ENCODE data around the gene ANKRD30B. TPM values are rescaled to one million over a fixed set of nuclear protein-coding genes. Genes with fewer than 3 reads are reported as not detected.
A peak's percentile ranks its signal among the peaks of the same experiment; 100 is the strongest.
"Not testable (repeated sequence)": the region's sequence is repeated elsewhere in the genome, so short reads cannot be mapped to it uniquely, and the experiment has no call there.

Gene ANKRD30B
- total RNA-seq, 1 donor: 6.9 TPM

DNA sequence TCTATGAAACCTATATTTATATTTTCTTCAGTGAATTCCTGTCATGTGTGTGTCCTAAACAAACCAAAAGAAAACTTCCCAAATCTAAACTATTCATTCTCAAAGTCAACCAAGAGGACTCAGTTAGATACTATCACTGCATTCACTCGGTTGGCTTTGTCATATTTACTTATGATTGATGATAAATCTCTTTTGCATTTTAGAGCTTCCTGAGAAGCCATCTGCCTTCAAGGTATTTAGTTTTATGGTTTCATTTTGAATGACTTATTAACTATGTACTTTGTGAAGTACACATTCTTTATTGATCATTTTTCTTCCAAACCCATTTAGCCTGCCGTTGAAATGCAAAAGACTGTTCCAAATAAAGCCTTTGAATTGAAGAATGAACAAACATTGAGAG is 36.2 kb downstream of the ANKRD30B start:
- no peaks in the 10 kb centered on the region for H3K79me2 ChIP-seq (ENCODE audit: insufficient read depth, low read length)
- no peak for DNase-seq (ENCODE audit: insufficient read length, low spot score, missing footprints)
- H3K27ac ChIP-seq (ENCODE audit: low read depth, low read length): no peak overlapping the region
- no peaks in the 10 kb centered on the region for H4K20me1 ChIP-seq (ENCODE audit: insufficient read depth, low read length)
- no peaks in the 10 kb centered on the region for H3K4me1 ChIP-seq (ENCODE audit: insufficient read depth, low read length)
- H3K36me3 ChIP-seq (ENCODE audit: insufficient read depth, low read length): no peaks in the 10 kb centered on the region
- no peak overlapping the region for H2AFZ ChIP-seq (ENCODE audit: low read length)
- H3K9me3 ChIP-seq (ENCODE audit: low read depth, low read length): no peaks in the 10 kb centered on the region
- TF ChIP-seq, protein P1, sequence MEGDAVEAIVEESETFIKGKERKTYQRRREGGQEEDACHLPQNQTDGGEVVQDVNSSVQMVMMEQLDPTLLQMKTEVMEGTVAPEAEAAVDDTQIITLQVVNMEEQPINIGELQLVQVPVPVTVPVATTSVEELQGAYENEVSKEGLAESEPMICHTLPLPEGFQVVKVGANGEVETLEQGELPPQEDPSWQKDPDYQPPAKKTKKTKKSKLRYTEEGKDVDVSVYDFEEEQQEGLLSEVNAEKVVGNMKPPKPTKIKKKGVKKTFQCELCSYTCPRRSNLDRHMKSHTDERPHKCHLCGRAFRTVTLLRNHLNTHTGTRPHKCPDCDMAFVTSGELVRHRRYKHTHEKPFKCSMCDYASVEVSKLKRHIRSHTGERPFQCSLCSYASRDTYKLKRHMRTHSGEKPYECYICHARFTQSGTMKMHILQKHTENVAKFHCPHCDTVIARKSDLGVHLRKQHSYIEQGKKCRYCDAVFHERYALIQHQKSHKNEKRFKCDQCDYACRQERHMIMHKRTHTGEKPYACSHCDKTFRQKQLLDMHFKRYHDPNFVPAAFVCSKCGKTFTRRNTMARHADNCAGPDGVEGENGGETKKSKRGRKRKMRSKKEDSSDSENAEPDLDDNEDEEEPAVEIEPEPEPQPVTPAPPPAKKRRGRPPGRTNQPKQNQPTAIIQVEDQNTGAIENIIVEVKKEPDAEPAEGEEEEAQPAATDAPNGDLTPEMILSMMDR (IDR thresholded peaks at IDR 0.05; ENCODE audit: extremely low read depth, low read depth, low read length): no peak
- no peak overlapping the region for H3K4me3 ChIP-seq (ENCODE audit: insufficient read depth, low read length)
- H3K27me3 ChIP-seq (ENCODE audit: insufficient read depth, low read length): no peaks in the 10 kb centered on the region
- H3K4me2 ChIP-seq (ENCODE audit: insufficient read depth, low read length): no peak overlapping the region

DNA sequence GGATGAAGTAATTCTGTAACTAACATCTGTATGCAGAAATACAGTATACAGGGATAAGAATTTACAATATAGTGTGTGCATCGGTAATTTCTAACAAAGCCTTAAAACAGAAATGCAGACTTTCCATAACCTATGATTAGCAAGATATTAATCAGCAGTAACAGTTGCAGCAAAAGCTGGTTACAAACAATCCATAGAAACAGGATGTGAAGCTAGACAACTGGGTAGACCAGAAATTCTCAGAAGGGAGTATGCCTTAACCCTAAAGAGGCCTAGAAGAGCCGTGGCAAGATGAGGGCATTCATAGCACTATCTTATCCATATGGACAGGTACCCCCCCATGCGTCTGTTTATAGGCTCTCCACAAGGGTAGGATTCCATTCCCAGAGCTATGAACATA is 48.9 kb downstream of the ANKRD30B start:
- H2AFZ ChIP-seq (ENCODE audit: low read length); H3K27ac ChIP-seq (ENCODE audit: low read depth, low read length); DNase-seq (ENCODE audit: insufficient read length, low spot score, missing footprints); H3K4me3 ChIP-seq (ENCODE audit: insufficient read depth, low read length); H3K4me1 ChIP-seq (ENCODE audit: insufficient read depth, low read length); H4K20me1 ChIP-seq (ENCODE audit: insufficient read depth, low read length); H3K9me3 ChIP-seq (ENCODE audit: low read depth, low read length); H3K4me2 ChIP-seq (ENCODE audit: insufficient read depth, low read length); H3K27me3 ChIP-seq (ENCODE audit: insufficient read depth, low read length); H3K79me2 ChIP-seq (ENCODE audit: insufficient read depth, low read length): not testable (repeated sequence)
- peaks cover 10% of the 10 kb centered on the region for H3K36me3 ChIP-seq (ENCODE audit: insufficient read depth, low read length)

DNA sequence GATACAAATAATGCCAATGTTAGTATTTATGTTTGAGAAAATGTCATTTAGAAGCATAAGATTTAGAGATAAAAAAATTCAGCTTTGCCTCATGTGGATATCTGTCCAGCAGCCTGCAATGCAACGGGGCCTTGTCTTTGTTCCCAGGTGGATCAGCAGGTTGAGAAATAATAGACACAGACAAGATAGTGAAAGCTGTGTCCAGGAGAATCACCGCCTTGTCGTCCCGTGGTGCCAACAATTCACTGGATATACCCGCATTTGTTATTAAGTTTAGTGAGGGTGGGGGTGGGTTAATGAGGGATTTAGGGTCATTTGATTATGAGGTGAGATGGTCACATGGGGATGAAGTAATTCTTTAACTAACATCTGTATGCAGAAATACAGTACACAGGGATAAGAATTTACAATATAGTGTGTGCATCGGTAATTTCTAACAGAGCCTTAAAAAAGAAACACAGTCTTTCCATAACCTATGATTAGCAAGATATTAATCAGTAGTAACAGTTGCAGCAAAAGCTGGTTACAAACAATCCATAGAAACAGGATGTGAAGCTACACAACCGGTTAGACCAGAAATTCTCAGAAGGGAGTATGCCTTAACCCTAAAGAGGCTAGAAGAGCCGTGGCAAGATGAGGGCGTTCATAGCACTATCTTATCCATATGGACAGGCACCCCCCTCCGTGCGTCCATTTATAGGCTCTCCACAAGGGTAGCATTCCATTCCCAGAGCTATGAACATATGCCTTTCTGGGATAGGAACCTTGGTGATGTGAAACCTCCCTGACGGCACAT is 50.2 kb downstream of the ANKRD30B start:
- H4K20me1 ChIP-seq (ENCODE audit: insufficient read depth, low read length); H3K4me3 ChIP-seq (ENCODE audit: insufficient read depth, low read length); H3K9me3 ChIP-seq (ENCODE audit: low read depth, low read length); H3K79me2 ChIP-seq (ENCODE audit: insufficient read depth, low read length); H3K4me1 ChIP-seq (ENCODE audit: insufficient read depth, low read length); H3K4me2 ChIP-seq (ENCODE audit: insufficient read depth, low read length); H3K27ac ChIP-seq (ENCODE audit: low read depth, low read length); H2AFZ ChIP-seq (ENCODE audit: low read length); H3K27me3 ChIP-seq (ENCODE audit: insufficient read depth, low read length); DNase-seq (ENCODE audit: insufficient read length, low spot score, missing footprints): not testable (repeated sequence)
- peaks cover 10% of the 10 kb centered on the region for H3K36me3 ChIP-seq (ENCODE audit: insufficient read depth, low read length)

DNA sequence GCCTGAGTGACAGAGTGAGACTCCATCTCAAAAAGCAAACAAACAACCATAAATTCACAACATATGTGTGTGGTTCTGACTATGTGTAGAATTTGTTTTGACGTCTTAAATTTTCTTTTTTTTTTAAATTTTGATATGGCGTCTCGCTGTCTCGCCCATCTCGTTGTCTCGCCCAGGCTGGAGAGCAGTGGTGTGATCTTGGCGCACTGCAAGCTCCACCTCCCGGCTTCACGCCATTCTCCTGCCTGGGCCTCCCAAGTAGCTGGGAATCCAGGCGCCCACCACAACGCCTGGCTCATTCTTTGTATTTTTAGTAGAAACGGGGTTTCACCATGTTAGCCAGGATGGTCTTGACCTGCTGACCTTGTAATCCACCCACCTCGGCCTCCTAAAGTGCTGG is 63.1 kb downstream of the ANKRD30B start:
- not testable (repeated sequence) for H3K27ac ChIP-seq (ENCODE audit: low read depth, low read length); H3K79me2 ChIP-seq (ENCODE audit: insufficient read depth, low read length); H3K4me1 ChIP-seq (ENCODE audit: insufficient read depth, low read length); H4K20me1 ChIP-seq (ENCODE audit: insufficient read depth, low read length); H3K9me3 ChIP-seq (ENCODE audit: low read depth, low read length); H2AFZ ChIP-seq (ENCODE audit: low read length); H3K36me3 ChIP-seq (ENCODE audit: insufficient read depth, low read length); H3K27me3 ChIP-seq (ENCODE audit: insufficient read depth, low read length); DNase-seq (ENCODE audit: insufficient read length, low spot score, missing footprints); H3K4me2 ChIP-seq (ENCODE audit: insufficient read depth, low read length); H3K4me3 ChIP-seq (ENCODE audit: insufficient read depth, low read length)

DNA sequence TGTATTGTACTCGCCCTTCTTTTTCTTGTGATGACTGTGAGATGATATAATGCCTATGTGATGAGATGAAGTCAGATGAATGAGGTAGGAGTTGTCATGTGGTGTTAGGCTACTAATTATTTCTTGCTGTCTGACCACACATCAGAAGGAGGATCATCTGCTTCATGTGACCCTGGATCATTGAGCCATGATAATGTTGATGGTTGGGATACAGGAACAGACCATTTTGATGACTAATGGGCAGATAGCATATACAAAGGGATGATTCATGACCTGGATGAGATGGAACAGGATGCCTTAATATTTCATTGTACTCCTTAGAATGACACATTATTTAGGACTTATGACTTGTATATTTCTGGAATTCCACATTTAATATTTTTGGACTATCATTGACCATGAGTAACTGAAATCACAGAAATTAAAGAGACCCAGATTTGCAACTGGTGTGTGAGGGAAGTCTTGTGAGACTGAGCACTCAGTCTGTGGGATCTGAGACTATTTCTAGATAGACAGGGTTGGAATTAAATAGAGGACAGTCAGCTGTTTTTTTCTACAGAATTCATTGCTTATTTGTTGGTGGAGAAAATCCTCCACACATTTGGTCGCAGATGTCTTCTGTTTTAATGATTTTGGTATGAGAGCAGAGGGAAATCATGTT is 79.1 kb downstream of the ANKRD30B start:
- not testable (repeated sequence) for H4K20me1 ChIP-seq (ENCODE audit: insufficient read depth, low read length); DNase-seq (ENCODE audit: insufficient read length, low spot score, missing footprints); H3K27me3 ChIP-seq (ENCODE audit: insufficient read depth, low read length); H3K79me2 ChIP-seq (ENCODE audit: insufficient read depth, low read length); H3K4me1 ChIP-seq (ENCODE audit: insufficient read depth, low read length); H2AFZ ChIP-seq (ENCODE audit: low read length); H3K36me3 ChIP-seq (ENCODE audit: insufficient read depth, low read length); H3K4me3 ChIP-seq (ENCODE audit: insufficient read depth, low read length); H3K4me2 ChIP-seq (ENCODE audit: insufficient read depth, low read length); H3K9me3 ChIP-seq (ENCODE audit: low read depth, low read length)
- peak overlapping the region; percentile 67 for H3K27ac ChIP-seq (ENCODE audit: low read depth, low read length)

DNA sequence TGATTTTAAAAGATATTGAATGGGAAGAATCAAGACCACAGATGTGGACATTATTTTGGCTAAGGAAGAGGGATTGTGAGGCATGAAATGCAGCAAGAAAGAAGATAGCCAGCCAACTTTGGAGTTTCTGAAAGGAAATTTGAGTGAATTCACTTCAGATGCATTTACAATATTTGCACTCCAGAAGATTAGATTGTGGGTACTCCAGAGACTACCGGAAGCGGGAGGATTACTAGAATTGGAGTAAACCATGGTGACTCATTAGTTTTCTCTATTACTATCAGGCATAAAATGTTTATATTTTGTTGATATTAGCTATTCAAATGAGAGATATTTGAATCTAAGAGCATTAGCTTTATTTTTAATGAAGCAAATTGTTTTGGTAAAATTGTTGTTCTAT is 93.6 kb downstream of the ANKRD30B start:
- not testable (repeated sequence) for H3K79me2 ChIP-seq (ENCODE audit: insufficient read depth, low read length); H3K4me2 ChIP-seq (ENCODE audit: insufficient read depth, low read length); H4K20me1 ChIP-seq (ENCODE audit: insufficient read depth, low read length); H3K27me3 ChIP-seq (ENCODE audit: insufficient read depth, low read length); H2AFZ ChIP-seq (ENCODE audit: low read length); H3K4me3 ChIP-seq (ENCODE audit: insufficient read depth, low read length); DNase-seq (ENCODE audit: insufficient read length, low spot score, missing footprints); H3K9me3 ChIP-seq (ENCODE audit: low read depth, low read length); H3K36me3 ChIP-seq (ENCODE audit: insufficient read depth, low read length)
- H3K4me1 ChIP-seq (ENCODE audit: insufficient read depth, low read length): peaks cover 11% of the 10 kb centered on the region
- H3K27ac ChIP-seq (ENCODE audit: low read depth, low read length): peak overlapping the region; percentile 56

DNA sequence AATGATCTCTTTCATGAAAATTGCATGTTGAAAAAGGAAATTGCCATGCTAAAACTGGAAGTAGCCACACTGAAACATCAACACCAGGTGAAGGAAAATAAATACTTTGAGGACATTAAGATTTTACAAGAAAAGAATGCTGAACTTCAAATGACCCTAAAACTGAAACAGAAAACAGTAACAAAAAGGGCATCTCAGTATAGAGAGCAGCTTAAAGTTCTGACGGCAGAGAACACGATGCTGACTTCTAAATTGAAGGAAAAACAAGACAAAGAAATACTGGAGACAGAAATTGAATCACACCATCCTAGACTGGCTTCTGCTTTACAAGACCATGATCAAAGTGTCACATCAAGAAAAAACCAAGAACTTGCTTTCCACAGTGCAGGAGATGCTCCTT is 103.6 kb downstream of the ANKRD30B start:
- H3K36me3 ChIP-seq (ENCODE audit: insufficient read depth, low read length); H3K4me1 ChIP-seq (ENCODE audit: insufficient read depth, low read length); DNase-seq (ENCODE audit: insufficient read length, low spot score, missing footprints): not testable (repeated sequence)

DNA sequence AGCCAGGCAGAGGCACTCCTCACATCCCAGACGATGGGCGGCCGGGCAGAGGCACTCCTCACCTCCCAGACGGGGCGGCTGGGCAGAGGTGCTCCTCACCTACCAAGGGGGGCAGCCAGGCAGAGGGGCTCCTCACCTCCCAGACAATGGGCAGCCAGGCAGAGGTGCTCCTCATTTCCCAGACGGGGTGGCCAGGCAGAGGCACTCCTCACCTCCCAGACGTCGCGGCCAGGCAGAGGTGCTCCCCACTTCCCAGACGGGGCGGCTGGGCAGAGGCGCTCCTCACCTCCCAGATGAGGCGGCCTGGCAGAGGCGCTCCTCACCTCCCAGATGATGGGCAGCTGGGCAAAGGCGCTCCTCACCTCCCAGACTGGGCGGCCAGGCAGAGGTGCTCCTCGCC is 107.7 kb downstream of the ANKRD30B start:
- not testable (repeated sequence) for H3K79me2 ChIP-seq (ENCODE audit: insufficient read depth, low read length); H3K27ac ChIP-seq (ENCODE audit: low read depth, low read length); H3K4me1 ChIP-seq (ENCODE audit: insufficient read depth, low read length); H3K27me3 ChIP-seq (ENCODE audit: insufficient read depth, low read length); H3K4me2 ChIP-seq (ENCODE audit: insufficient read depth, low read length); H4K20me1 ChIP-seq (ENCODE audit: insufficient read depth, low read length); H2AFZ ChIP-seq (ENCODE audit: low read length); H3K9me3 ChIP-seq (ENCODE audit: low read depth, low read length); H3K36me3 ChIP-seq (ENCODE audit: insufficient read depth, low read length); DNase-seq (ENCODE audit: insufficient read length, low spot score, missing footprints); H3K4me3 ChIP-seq (ENCODE audit: insufficient read depth, low read length)

More for the DNA sequence above, 103.6 kb downstream of the ANKRD30B start:
- not testable (repeated sequence) for H3K4me3 ChIP-seq (ENCODE audit: insufficient read depth, low read length); H4K20me1 ChIP-seq (ENCODE audit: insufficient read depth, low read length); H3K27me3 ChIP-seq (ENCODE audit: insufficient read depth, low read length); H3K9me3 ChIP-seq (ENCODE audit: low read depth, low read length); H2AFZ ChIP-seq (ENCODE audit: low read length); H3K27ac ChIP-seq (ENCODE audit: low read depth, low read length); H3K79me2 ChIP-seq (ENCODE audit: insufficient read depth, low read length)
- H3K4me2 ChIP-seq (ENCODE audit: insufficient read depth, low read length): peak overlapping the region; percentile 43

Data from osteoblast (primary cell).